Transverse colon (tissue), 4 donors: ENCODE measurements around the gene BBS12. TPM values are rescaled to one million over a fixed set of nuclear protein-coding genes. Genes with fewer than 3 reads are reported as not detected.
A peak's percentile ranks its signal among the peaks of the same experiment; 100 is the strongest.
"Not testable (repeated sequence)": the region's sequence is repeated elsewhere in the genome, so short reads cannot be mapped to it uniquely, and the experiment has no call there.

Experiments used
- DNase-seq: peaks from one replicate; pipeline ENCODE4 v3.0.0-alpha.2; 2019
- H3K27ac ChIP-seq, 4 donors: fragments of 200-600 bp; sonication (generic); 2 replicates each; pipeline ENCODE4 v1.5.1; 2016 to 2018; ENCODE audit warnings: inconsistent platforms in 4 of 4
- H3K27me3 ChIP-seq: fragments of 200-600 bp; sonication (generic); 2 replicates; pipeline ENCODE4 v1.5.1; 2017; ENCODE audit warnings: inconsistent platforms
- H3K36me3 ChIP-seq, 4 donors: fragments of 200-600 bp; sonication (generic); 2 replicates each; pipeline ENCODE4 v1.5.1; 2017 to 2019; ENCODE audit warnings: inconsistent platforms in 4 of 4
- H3K4me1 ChIP-seq, 4 donors: fragments of 200-600 bp; sonication (generic); 2 replicates each; pipeline ENCODE4 v1.5.1; 2017 to 2020; ENCODE audit warnings: inconsistent platforms in 4 of 4
- H3K4me3 ChIP-seq, 4 donors: fragments of 200-600 bp; sonication (generic); 1 replicate in 1 of 4; 2 replicates in 3 of 4; pipeline versions ENCODE4 v1.5.1 to v1.6.1; 2017 to 2019; ENCODE audit warnings: inconsistent platforms in 4 of 4
- H3K9me3 ChIP-seq, 2 donors: fragments of 200-600 bp; sonication (generic); 2 replicates each; pipeline ENCODE4 v1.5.1; 2017 to 2019; ENCODE audit warnings: inconsistent platforms in 2 of 2
- CTCF ChIP-seq, 5 experiments: fragments of 200-600 bp in 3 of 5; fragments of 450-650 bp in 2 of 5; sonication (generic) in 3 of 5; IDR thresholded peaks; 1 replicate in 2 of 5; 2 replicates in 3 of 5; pipeline ENCODE4 v1.5.1; 2016 to 2017; ENCODE audit warnings: antibody characterized with exemption in 5 of 5, inconsistent platforms in 3 of 5, mild to moderate bottlenecking in 2 of 5, moderate library complexity in 1 of 5
- EP300 ChIP-seq: sonication (generic); formaldehyde crosslinking; IDR thresholded peaks from one replicate; pipeline ENCODE4 v1.6.1; 2017; ENCODE audit warnings: antibody characterized with exemption, low read depth
- POLR2A ChIP-seq: fragments of 450-650 bp; IDR thresholded peaks from one replicate; pipeline ENCODE4 v1.6.1; 2016; ENCODE audit warnings: antibody characterized with exemption, mild to moderate bottlenecking, moderate library complexity
- POLR2AphosphoS5 ChIP-seq, 3 donors: sonication (generic); formaldehyde crosslinking; IDR thresholded peaks; one replicate each; pipeline ENCODE4 v1.6.1; 2016; ENCODE audit warnings: antibody characterized with exemption in 3 of 3
- WGBS, 2 donors: methylation state at CpG; one replicate each; pipeline ENCODE4 v1.1.5; 2018; ENCODE audit warnings: low coverage in 1 of 2; 5-methylcytosine and 5-hydroxymethylcytosine counted together
- in situ Hi-C, 4 donors: fragments of 200-750 bp; cut with MboI; loops; one replicate each; pipeline versions ENCODE4 v1.15.0 to v1.15.1; 2017; ENCODE audit warnings: low sequenced_read_pairs in 3 of 4, low pct_ligation_motif_present in 1 of 4, low pct_unique_long_range_greater_than_20kb in 1 of 4
- intact Hi-C: fragments of 100-400 bp; cut with DNase I; formaldehyde crosslinking; loops from one replicate; pipeline ENCODE4 v1.15.1; 2023; ENCODE audit warnings: low total_unique reads
- total RNA-seq, 4 donors: library from RNA; depleted of rRNA; stranded (reverse); fragments of >200 nt; gene quantifications; one replicate each; pipeline ENCODE4 v1.1.0, GENCODE V29; 2016

BBS12 gene
- total RNA-seq, 4 donors from 2014 or later: 0.60 to 6.0 (median 3.3) TPM

- no peak for TF ChIP-seq POLR2AphosphoS5 (IDR thresholded peaks at IDR 0.05)
- TF ChIP-seq EP300: no peak
- TF ChIP-seq CTCF (IDR thresholded peaks at IDR 0.05): no peak
- no peak for TF ChIP-seq POLR2A
- Histone ChIP-seq H3K9me3 (no peaks in the 10 kb centered on the region), H3K4me1 (peaks cover 6 to 32% (median 16%) of the 10 kb centered on the region in 4 donors), H3K27ac (no peak overlapping the region), H3K27me3 (no peaks in the 10 kb centered on the region), H3K4me3 (no peak overlapping the region), H3K36me3 (no peaks in the 10 kb centered on the region)
- intact Hi-C loops (no loop called here), in situ Hi-C loops (no loop called here)
- no peak for DNase-seq
- WGBS, 2 donors: 50 to 83% methylated on average over 2 of the region's 2 CpGs
Observed at GRCh38 chr4:122781486-122781885, 49.0 kb downstream of the BBS12 start.

- no peak for TF ChIP-seq POLR2A
- TF ChIP-seq POLR2AphosphoS5 (IDR thresholded peaks at IDR 0.05): peak in 1 of 3 donors; percentile 14
- no peaks in the 10 kb centered on the region for H3K27me3 ChIP-seq
- in situ Hi-C loops: no loop called here
- H3K36me3 ChIP-seq: no peaks in the 10 kb centered on the region
- H3K4me3 ChIP-seq: no peak overlapping the region
- intact Hi-C loops: no loop called here
- H3K9me3 ChIP-seq: no peaks in the 10 kb centered on the region
- DNase-seq: peak; percentile 21
- 36 to 63% methylated on average over 2 to 6 of the region's 6 CpGs for WGBS, 2 donors
- H3K27ac ChIP-seq: peak overlapping the region; percentile 39 to 48 (median 42)
- H3K4me1 ChIP-seq: peaks cover 6 to 19% (median 11%) of the 10 kb centered on the region in 4 donors
Observed at GRCh38 chr4:122783301-122784215, 51.1 kb downstream of the BBS12 start.

GRCh38 chr4:122784261-122784660 is 51.8 kb downstream of the BBS12 start:
- WGBS, 2 donors: 10 to 58% methylated on average over 1 of the region's 1 CpG
- DNase-seq: no peak
- H3K9me3 ChIP-seq: no peaks in the 10 kb centered on the region
- H3K36me3 ChIP-seq: no peaks in the 10 kb centered on the region
- intact Hi-C loops (no loop called here), in situ Hi-C loops (no loop called here)
- H3K4me3 ChIP-seq: no peak overlapping the region
- peaks cover 6 to 19% (median 11%) of the 10 kb centered on the region in 4 donors for H3K4me1 ChIP-seq
- H3K27me3 ChIP-seq: no peaks in the 10 kb centered on the region
- peak overlapping the region; percentile 39 to 48 (median 42) for H3K27ac ChIP-seq
- no peak for TF ChIP-seq POLR2A
- TF ChIP-seq CTCF (IDR thresholded peaks at IDR 0.05): no peak
- no peak for TF ChIP-seq EP300
- no peak for TF ChIP-seq POLR2AphosphoS5 (IDR thresholded peaks at IDR 0.05)

- no peak overlapping the region for H3K4me3 ChIP-seq
- no peak overlapping the region for H3K27ac ChIP-seq
- 91 to 94% methylated on average over 2 of the region's 2 CpGs for WGBS, 2 donors
- no peaks in the 10 kb centered on the region for H3K27me3 ChIP-seq
- no peaks in the 10 kb centered on the region for H3K9me3 ChIP-seq
- DNase-seq: no peak
- intact Hi-C loops: no loop called here
- peaks cover 6 to 19% (median 11%) of the 10 kb centered on the region in 4 donors for H3K4me1 ChIP-seq
- H3K36me3 ChIP-seq: no peaks in the 10 kb centered on the region
- in situ Hi-C loops: no loop called here
- TF ChIP-seq POLR2AphosphoS5 (IDR thresholded peaks at IDR 0.05): no peak
- no peak for TF ChIP-seq EP300
- no peak for TF ChIP-seq CTCF (IDR thresholded peaks at IDR 0.05)
- TF ChIP-seq POLR2A: no peak
Observed at GRCh38 chr4:122785099-122785498, 52.6 kb downstream of the BBS12 start.

- intact Hi-C loops, H3K27me3 ChIP-seq, in situ Hi-C loops, H3K36me3 ChIP-seq, H3K4me3 ChIP-seq, H3K9me3 ChIP-seq: not testable (repeated sequence)
- peak; percentile 28 for DNase-seq
- whole genome bisulfite sequencing, 2 donors: 93 to 98% methylated on average over 4 of the region's 4 CpGs
- H3K4me1 ChIP-seq: peaks cover 6 to 19% (median 11%) of the 10 kb centered on the region in 4 donors
- peak overlapping the region in 1 of 4 donors; percentile 42 for H3K27ac ChIP-seq
Observed at GRCh38 chr4:122786296-122786695, 53.8 kb downstream of the BBS12 start.

GRCh38 chr4:122786920-122787319 is 54.4 kb downstream of the BBS12 start:
- DNase-seq, in situ Hi-C loops, H3K4me3 ChIP-seq, H3K9me3 ChIP-seq, H3K36me3 ChIP-seq, H3K27me3 ChIP-seq, H3K27ac ChIP-seq, intact Hi-C loops: not testable (repeated sequence)
- 82 to 100% methylated on average over 1 of the region's 1 CpG for WGBS, 2 donors
- peaks cover 6 to 19% (median 11%) of the 10 kb centered on the region in 4 donors for H3K4me1 ChIP-seq
